SK-N-SH (cell line): ENCODE data around the gene RASSF3. TPM values are rescaled to one million over a fixed set of nuclear protein-coding genes. Genes with fewer than 3 reads are reported as not detected.
"Not testable (repeated sequence)": the region's sequence is repeated elsewhere in the genome, so short reads cannot be mapped to it uniquely, and the experiment has no call there.

Source experiments
- CTCF ChIA-PET: fragments of 300-600, 350-600 bp; formaldehyde crosslinking; extraction: SDS; loops from one replicate; lab custom pipeline; 2021; lab: Yijun Ruan, JAX
- POLR2A ChIA-PET: fragments of 350-600 bp; sonication (Branson Sonifier 250); formaldehyde crosslinking; extraction: SDS; loops from one replicate; lab custom pipeline; 2020; ENCODE audit warnings: antibody characterized with exemption, inconsistent platforms; lab: Yijun Ruan, JAX
- DNase-seq: peaks from one replicate; pipeline ENCODE4 v3.0.0; 2012
- H2AFZ ChIP-seq: fragments of 200-600 bp; sonication (generic); 2 replicates; pipeline ENCODE4 v1.8.1; 2016; ENCODE audit warnings: antibody characterized with exemption, mild to moderate bottlenecking, low read depth
- H3F3A ChIP-seq: fragments of 200-600 bp; sonication (generic); replicated peaks from 2 replicates; pipeline ENCODE3; 2016; ENCODE audit warnings: antibody characterized with exemption, mild to moderate bottlenecking; ENCODE audit not compliant: insufficient read depth
- H3K27ac ChIP-seq, 2 experiments: fragments of 200-500 bp in 1 of 2; fragments of 200-600 bp in 1 of 2; sonication (Bioruptor generic) in 1 of 2; sonication (generic), shearing (Covaris generic) in 1 of 2; 2 replicates each; pipeline versions ENCODE4 v1.5.1 to v1.6.1; 2014 to 2016; ENCODE audit warnings: low read depth in 2 of 2, inconsistent platforms in 1 of 2, low read length in 1 of 2, mild to moderate bottlenecking in 1 of 2, mixed read lengths in 1 of 2
- H3K27me3 ChIP-seq: fragments of 200-600 bp; sonication (generic), shearing (Covaris generic); 2 replicates; pipeline ENCODE4 v1.6.1; 2016; ENCODE audit warnings: mixed run types; ENCODE audit not compliant: insufficient read depth
- H3K36me3 ChIP-seq, 2 experiments: fragments of 200-500 bp in 1 of 2; fragments of 200-600 bp in 1 of 2; sonication (Bioruptor generic) in 1 of 2; sonication (generic) in 1 of 2; replicated peaks in 1 of 2; 2 replicates each; pipeline versions ENCODE3 to v1.5.1; 2014 to 2016; ENCODE audit warnings: low read length in 1 of 2, mild to moderate bottlenecking in 1 of 2; ENCODE audit not compliant: insufficient read depth in 2 of 2, control insufficient read depth in 1 of 2
- H3K4me1 ChIP-seq, 2 experiments: fragments of 200-500 bp in 1 of 2; fragments of 200-600 bp in 1 of 2; sonication (Bioruptor generic) in 1 of 2; sonication (generic), shearing (Covaris generic) in 1 of 2; 2 replicates each; pipeline versions ENCODE4 v1.5.1 to v1.6.1; 2014 to 2016; ENCODE audit warnings: low read depth in 1 of 2, low read length in 1 of 2, mixed run types in 1 of 2; ENCODE audit not compliant: insufficient read depth in 2 of 2, control insufficient read depth in 1 of 2
- H3K4me2 ChIP-seq: fragments of 200-600 bp; sonication (generic), shearing (Covaris generic); 2 replicates; pipeline ENCODE4 v1.6.1; 2017; ENCODE audit warnings: mixed run types
- H3K4me3 ChIP-seq, 2 experiments: fragments of 200-500 bp in 1 of 2; fragments of 200-600 bp in 1 of 2; sonication (Bioruptor generic) in 1 of 2; sonication (generic), shearing (Covaris generic) in 1 of 2; 2 replicates each; pipeline versions ENCODE4 v1.5.1 to v1.8.1; 2014 to 2016; ENCODE audit warnings: low read depth in 2 of 2, inconsistent platforms in 1 of 2, low read length in 1 of 2, mild to moderate bottlenecking in 1 of 2, mixed read lengths in 1 of 2, moderate library complexity in 1 of 2
- H3K79me2 ChIP-seq: fragments of 200-600 bp; sonication (generic); 2 replicates; pipeline ENCODE4 v1.8.1; 2017; ENCODE audit warnings: mild to moderate bottlenecking; ENCODE audit not compliant: insufficient read depth
- H3K9ac ChIP-seq: fragments of 200-600 bp; sonication (generic); 2 replicates; pipeline ENCODE4 v1.6.1; 2017; ENCODE audit warnings: mixed run types
- H3K9me2 ChIP-seq: fragments of 200-600 bp; sonication (generic); 2 replicates; pipeline ENCODE4 v1.6.1; 2017; ENCODE audit warnings: mixed run types
- H3K9me3 ChIP-seq: fragments of 200-600 bp; sonication (generic); 2 replicates; pipeline ENCODE4 v1.6.1; 2017; ENCODE audit warnings: mixed run types, mild to moderate bottlenecking, moderate library complexity
- H4K20me1 ChIP-seq: fragments of 200-600 bp; sonication (generic); 2 replicates; pipeline ENCODE4 v1.6.1; 2017; ENCODE audit warnings: mild to moderate bottlenecking, mixed run types; ENCODE audit not compliant: insufficient read depth
- ELF1 ChIP-seq: IDR thresholded peaks from 2 replicates; pipeline ENCODE4 v1.4.0; 2012
- EZH2phosphoT487 ChIP-seq: fragments of 200-600 bp; sonication (generic); IDR thresholded peaks from 2 replicates; pipeline ENCODE4 v1.6.1; 2017; ENCODE audit warnings: low read depth, mixed run types, mild to moderate bottlenecking, antibody characterized with exemption, moderate library complexity, borderline replicate concordance
- FOXM1 ChIP-seq: IDR thresholded peaks from 2 replicates; pipeline ENCODE4 v1.4.0; 2012; ENCODE audit warnings: low read depth, mild to moderate bottlenecking
- GATA2 ChIP-seq: sonication (generic); formaldehyde crosslinking; IDR thresholded peaks from 2 replicates; pipeline ENCODE4 v1.5.0; 2020; ENCODE audit warnings: mild to moderate bottlenecking, missing genetic modification reagents
- IRF3 ChIP-seq: fragments of 150-350 bp; IDR thresholded peaks from 2 replicates; pipeline ENCODE4 v1.6.1; 2016; ENCODE audit warnings: mild to moderate bottlenecking, low read depth, low read length
- MEF2A ChIP-seq: IDR thresholded peaks from 2 replicates; pipeline ENCODE4 v1.4.0; 2012; ENCODE audit warnings: low read depth, borderline replicate concordance
- NRF1 ChIP-seq: IDR thresholded peaks from 2 replicates; pipeline ENCODE4 v1.6.1; 2012; ENCODE audit warnings: low read depth, mild to moderate bottlenecking, low read length
- RFX5 ChIP-seq: IDR thresholded peaks from 2 replicates; pipeline ENCODE4 v1.6.1; 2012; ENCODE audit warnings: mild to moderate bottlenecking, improper control_type of control experiment, low read length
- SIN3A ChIP-seq: IDR thresholded peaks from 2 replicates; pipeline ENCODE4 v1.6.1; 2012; ENCODE audit warnings: low read depth, mild to moderate bottlenecking, low read length, moderate library complexity, borderline replicate concordance
- TAF1 ChIP-seq: IDR thresholded peaks from 2 replicates; pipeline ENCODE4 v1.6.1; 2012; ENCODE audit warnings: low read depth, mild to moderate bottlenecking, low read length, moderate library complexity, borderline replicate concordance
- TCF12 ChIP-seq: IDR thresholded peaks from 2 replicates; pipeline ENCODE4 v1.4.0; 2012
- TEAD4 ChIP-seq: IDR thresholded peaks from 2 replicates; pipeline ENCODE4 v1.4.0; 2012; ENCODE audit warnings: mild to moderate bottlenecking, borderline replicate concordance; ENCODE audit not compliant: insufficient read depth
- USF2 ChIP-seq: fragments of 150-350 bp; IDR thresholded peaks from 2 replicates; pipeline ENCODE4 v1.6.1; 2017; ENCODE audit warnings: antibody characterized with exemption, low read length, low read depth, borderline replicate concordance
- WGBS: methylation state at CpG from one replicate; pipeline ENCODE4 v1.1.6; 2017; ENCODE audit warnings: low lambda C conversion rate; 5-methylcytosine and 5-hydroxymethylcytosine counted together
- polyA plus RNA-seq, 3 experiments: library from polyadenylated mRNA; depleted of rRNA; stranded (reverse); fragments of >200 nt; gene quantifications; 2 replicates each; pipeline ENCODE4 v1.2.3, GENCODE V29; 2012

Gene RASSF3
- polyA plus RNA-seq, 1 of the 3 experiments (the other 2 are of a cell fraction): 11.1 TPM

GRCh38 chr12:64582862-64583261 is 27.4 kb upstream of the RASSF3 start:
- no peak overlapping the region for H3K4me2 ChIP-seq
- CTCF ChIA-PET: interaction anchor here (1.4 to 2.7 kb wide), 3 partner anchors 16 to 33 kb away, joined by 4 to 10 read pairs (median 5); no protein-coding TSS in a partner anchor
- POLR2A ChIA-PET: interaction anchor here (0.9 kb wide), 1 partner anchor 14 kb away, joined by 3 read pairs; no protein-coding TSS in a partner anchor
- H3F3A ChIP-seq: no peaks in the 10 kb centered on the region
- H3K9me3 ChIP-seq: no peaks in the 10 kb centered on the region
- peaks cover 11 to 13% of the 10 kb centered on the region in 2 experiments; a peak in 3 of 4 replicates for H3K4me1 ChIP-seq
- H3K36me3 ChIP-seq: no peaks in the 10 kb centered on the region
- H3K9ac ChIP-seq: no peak overlapping the region
- no peaks in the 10 kb centered on the region for H3K9me2 ChIP-seq
- H3K4me3 ChIP-seq: no peak overlapping the region
- no peak overlapping the region for H3K27ac ChIP-seq
- 89% methylated on average over 3 of the region's 3 CpGs for WGBS
- no peaks in the 10 kb centered on the region for H3K27me3 ChIP-seq
- no peak for TF ChIP-seq TEAD4
- TF ChIP-seq ELF1: no peak
- no peak for TF ChIP-seq MEF2A
- TF ChIP-seq USF2: no peak
- TF ChIP-seq SIN3A: no peak
- no peak for TF ChIP-seq IRF3
- no peak for TF ChIP-seq TCF12
- TF ChIP-seq NRF1: no peak
- TF ChIP-seq RFX5: no peak
- TF ChIP-seq EZH2phosphoT487: no peak
- TF ChIP-seq GATA2 (CRISPR knock-in tag): no peak
- TF ChIP-seq TAF1: no peak
- H3K79me2 ChIP-seq: no peaks in the 10 kb centered on the region
- H4K20me1 ChIP-seq: no peaks in the 10 kb centered on the region
- no peak for DNase-seq
- no peak overlapping the region for H2AFZ ChIP-seq

- H3K36me3 ChIP-seq, H3F3A ChIP-seq, H3K4me3 ChIP-seq, H3K4me2 ChIP-seq, H3K9me3 ChIP-seq, H3K9me2 ChIP-seq, H4K20me1 ChIP-seq, DNase-seq, H3K27me3 ChIP-seq, H3K79me2 ChIP-seq, H3K9ac ChIP-seq: not testable (repeated sequence)
- WGBS: 73% methylated on average over 7 of the region's 7 CpGs
- Histone ChIP-seq H3K4me1 (peaks cover 11 to 13% of the 10 kb centered on the region in 2 experiments; a peak in 3 of 4 replicates), H3K27ac (peak overlapping the region in 1 of 2 experiments; percentile 82; a peak in 2 of 4 replicates), H2AFZ (peak overlapping the region; percentile 93)
- ChIA-PET POLR2A (interaction anchor here (0.9 to 1.2 kb wide), 2 partner anchors 15 to 27 kb away, joined by 3 to 5 read pairs; partner anchors contain the start of gene RASSF3), CTCF (interaction anchor here (1.1 to 1.5 kb wide), 4 partner anchors 23 to 115 kb away, joined by 4 to 11 read pairs (median 4); no protein-coding TSS in a partner anchor)
- 0 out of 2 replicates have a peak, but pooled peaks have one; percentile 29 for TF ChIP-seq FOXM1
Observed at GRCh38 chr12:64583395-64583770, 26.9 kb upstream of the RASSF3 start.
